CD8-positive, alpha-beta memory T cell (primary cell): ENCODE data around the gene FNDC5. TPM values are rescaled to one million over a fixed set of nuclear protein-coding genes. Genes with fewer than 3 reads are reported as not detected.
A peak's percentile ranks its signal among the peaks of the same experiment; 100 is the strongest.

Source experiments
- CTCF ChIA-PET: fragments of 350-600 bp; sonication (Branson Sonifier 250); formaldehyde crosslinking; loops from one replicate; lab custom pipeline; 2021; ENCODE audit warnings: antibody characterized with exemption; lab: Charles Lee
- POLR2A ChIA-PET: fragments of 350-600 bp; sonication (Branson Sonifier 250); formaldehyde crosslinking; loops from one replicate; lab custom pipeline; 2021; ENCODE audit warnings: antibody characterized with exemption; lab: Charles Lee
- DNase-seq, 5 donors: peaks; one replicate each; pipeline versions ENCODE4 v3.0.0 to v3.0.0-alpha.2; 2020 to 2022; ENCODE audit warnings: mixed read lengths in 1 of 5
- H3K27ac ChIP-seq: one replicate; pipeline ENCODE4 v1.7.0; 2013; ENCODE audit warnings: low read depth, mild to moderate bottlenecking, low read length, moderate library complexity
- H3K27me3 ChIP-seq: 2 replicates; pipeline ENCODE4 v1.7.0; 2013; ENCODE audit warnings: low read length, mild to moderate bottlenecking; ENCODE audit not compliant: insufficient read depth, poor library complexity, severe bottlenecking
- H3K36me3 ChIP-seq: 2 replicates; pipeline ENCODE4 v1.7.0; 2013; ENCODE audit warnings: mild to moderate bottlenecking, low read length, moderate library complexity; ENCODE audit not compliant: insufficient read depth
- H3K4me1 ChIP-seq: 2 replicates; pipeline ENCODE4 v1.7.0; 2013; ENCODE audit warnings: mild to moderate bottlenecking, low read length, moderate library complexity; ENCODE audit not compliant: insufficient read depth
- H3K4me3 ChIP-seq: 2 replicates; pipeline ENCODE4 v1.7.0; 2013; ENCODE audit warnings: mild to moderate bottlenecking, low read length
- H3K9me3 ChIP-seq: 2 replicates; pipeline ENCODE4 v1.7.0; 2013; ENCODE audit warnings: mild to moderate bottlenecking, low read length
- H3K27ac Mint-ChIP-seq, 8 donors: one replicate each; pipeline ENCODE4 v1.8.0; 2020 to 2021; ENCODE audit warnings: mixed read lengths in 8 of 8, mild to moderate bottlenecking in 6 of 8, inconsistent platforms in 3 of 8, moderate library complexity in 3 of 8
- H3K27me3 Mint-ChIP-seq, 2 donors: one replicate each; pipeline ENCODE4 v1.8.0; 2020 to 2021; ENCODE audit warnings: mixed read lengths in 2 of 2, mild to moderate bottlenecking in 1 of 2, moderate library complexity in 1 of 2
- H3K36me3 Mint-ChIP-seq, 3 donors: one replicate each; pipeline ENCODE4 v1.8.0; 2020 to 2021; ENCODE audit warnings: mixed read lengths in 3 of 3, inconsistent platforms in 1 of 3, mild to moderate bottlenecking in 1 of 3
- H3K4me1 Mint-ChIP-seq, 3 donors: one replicate each; pipeline ENCODE4 v1.8.0; 2020 to 2021; ENCODE audit warnings: mixed read lengths in 3 of 3, inconsistent platforms in 1 of 3, mild to moderate bottlenecking in 1 of 3
- H3K4me3 Mint-ChIP-seq, 7 donors: one replicate each; pipeline ENCODE4 v1.8.0; 2020 to 2021; ENCODE audit warnings: mixed read lengths in 7 of 7, mild to moderate bottlenecking in 6 of 7, moderate library complexity in 4 of 7, inconsistent platforms in 2 of 7
- H3K9me3 Mint-ChIP-seq, 5 donors: one replicate each; pipeline ENCODE4 v1.8.0; 2020 to 2022; ENCODE audit warnings: mixed read lengths in 5 of 5, mild to moderate bottlenecking in 3 of 5, moderate library complexity in 2 of 5, inconsistent platforms in 1 of 5
- polyA plus RNA-seq: library from polyadenylated mRNA; unstranded; fragments of 300-500 nt; fragmentation: Illumina TruSeq; gene quantifications from one replicate; pipeline ENCODE4 v1.2.3, GENCODE V29; 2021
- total RNA-seq, 2 experiments: library from RNA; stranded (reverse); gene quantifications; one replicate each; pipeline ENCODE4 v1.2.3, GENCODE V29; 2021

Gene FNDC5
- total and polyA plus RNA-seq, 3 experiments from 2014 or later = 0.77 TPM; not detected in 2

DNA sequence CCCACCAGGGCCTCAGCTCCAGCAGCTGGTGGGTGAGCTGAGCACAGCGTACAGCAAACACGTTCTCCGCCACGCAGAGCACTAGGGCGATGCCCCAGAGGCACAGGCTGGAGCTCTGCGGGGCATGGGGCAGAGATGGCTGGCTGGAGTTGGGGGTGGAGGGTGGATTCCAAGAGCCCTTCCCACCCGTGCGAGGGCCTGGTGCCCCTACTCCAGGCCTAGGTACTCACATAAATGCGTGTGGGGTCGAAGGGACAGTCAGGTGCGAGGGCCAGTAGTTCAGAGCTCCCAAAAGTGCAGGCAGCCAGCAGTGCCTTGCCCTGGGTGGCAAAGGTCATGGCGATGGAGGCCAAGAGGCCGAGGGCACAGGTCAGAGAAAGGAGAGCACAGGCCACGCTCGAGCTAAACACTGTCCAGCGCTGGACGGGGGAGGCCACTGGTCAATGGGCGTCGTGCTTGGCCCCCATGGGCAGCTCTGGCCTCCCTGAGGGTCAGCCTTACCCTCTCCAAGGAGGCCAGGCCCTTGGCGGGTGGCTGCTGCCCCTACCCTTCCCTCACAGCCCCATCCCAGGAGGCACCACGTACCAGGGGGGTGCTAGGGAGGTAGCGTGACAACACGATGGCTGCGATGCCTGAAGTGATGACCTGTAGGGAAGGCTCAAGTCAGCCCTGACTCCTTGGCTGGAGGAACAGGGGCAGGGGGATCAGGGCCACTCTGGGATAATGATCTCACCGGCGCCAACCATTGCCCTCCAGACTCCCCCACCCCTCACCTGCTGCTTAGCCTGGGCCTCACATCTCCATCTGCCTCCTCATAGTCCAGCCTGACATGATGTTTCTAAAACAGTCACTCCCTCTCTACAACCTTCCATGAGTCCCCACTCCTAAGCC lies 24.9 kb upstream of the FNDC5 start:
- CTCF ChIA-PET = interaction anchor here (1.3 kb wide), 1 partner anchor 10 kb away, joined by 3 read pairs; no protein-coding TSS in a partner anchor
- Histone ChIP-seq H3K4me3 (no peak overlapping the region), H3K9me3 (no peaks in the 10 kb centered on the region), H3K4me1 (peaks cover 3% of the 10 kb centered on the region), H3K36me3 (no peaks in the 10 kb centered on the region), H3K27me3 (peaks cover 46% of the 10 kb centered on the region), H3K27ac (no peak overlapping the region)
- Mint-ChIP-seq H3K27ac (no peak overlapping the region), H3K4me3 (no peak overlapping the region), H3K4me1 (peaks cover 8 to 14% (median 11%) of the 10 kb centered on the region in 3 donors), H3K36me3 (no peaks in the 10 kb centered on the region), H3K27me3 (peaks cover 41 to 72% of the 10 kb centered on the region in 2 donors), H3K9me3 (peaks cover 0 to 2% (median 0%) of the 10 kb centered on the region in 5 donors)
- POLR2A ChIA-PET = no interaction called here
- no peak for DNase-seq

GRCh38 chr1:32894681-32895080 lies 24.0 kb upstream of the FNDC5 start:
- ChIA-PET POLR2A (no interaction called here), CTCF (interaction anchor here (1.3 kb wide), 1 partner anchor 9 kb away, joined by 3 read pairs; no protein-coding TSS in a partner anchor)
- Histone ChIP-seq H3K27me3 (peaks cover 45% of the 10 kb centered on the region), H3K4me1 (no peaks in the 10 kb centered on the region), H3K9me3 (no peaks in the 10 kb centered on the region), H3K4me3 (no peak overlapping the region), H3K27ac (no peak overlapping the region), H3K36me3 (no peaks in the 10 kb centered on the region)
- H3K27ac Mint-ChIP-seq = no peak overlapping the region
- H3K4me1 Mint-ChIP-seq = peaks cover 8 to 12% (median 9%) of the 10 kb centered on the region in 3 donors
- DNase-seq = no peak
- peaks cover 44 to 72% of the 10 kb centered on the region in 2 donors for H3K27me3 Mint-ChIP-seq
- H3K9me3 Mint-ChIP-seq = peaks cover 0 to 2% (median 0%) of the 10 kb centered on the region in 5 donors
- H3K36me3 Mint-ChIP-seq = peaks cover 0 to 7% (median 0%) of the 10 kb centered on the region in 3 donors
- no peak overlapping the region for H3K4me3 Mint-ChIP-seq

- Mint-ChIP-seq H3K27me3 (peaks cover 47 to 72% of the 10 kb centered on the region in 2 donors), H3K4me3 (peak overlapping the region in 5 of 7 donors; percentile 24 to 64 (median 47)), H3K36me3 (peaks cover 0 to 10% (median 0%) of the 10 kb centered on the region in 3 donors), H3K9me3 (peaks cover 0 to 2% (median 0%) of the 10 kb centered on the region in 5 donors), H3K27ac (no peak overlapping the region), H3K4me1 (peaks cover 8 to 12% (median 9%) of the 10 kb centered on the region in 3 donors)
- H3K36me3 ChIP-seq = no peaks in the 10 kb centered on the region
- POLR2A ChIA-PET = no interaction called here
- CTCF ChIA-PET = no interaction called here
- no peak overlapping the region for H3K4me3 ChIP-seq
- H3K27me3 ChIP-seq = peaks cover 43% of the 10 kb centered on the region
- no peak for DNase-seq
- no peak overlapping the region for H3K27ac ChIP-seq
- no peaks in the 10 kb centered on the region for H3K4me1 ChIP-seq
- no peaks in the 10 kb centered on the region for H3K9me3 ChIP-seq
Observed at GRCh38 chr1:32894019-32894600, 23.4 kb upstream of the FNDC5 start.

DNA sequence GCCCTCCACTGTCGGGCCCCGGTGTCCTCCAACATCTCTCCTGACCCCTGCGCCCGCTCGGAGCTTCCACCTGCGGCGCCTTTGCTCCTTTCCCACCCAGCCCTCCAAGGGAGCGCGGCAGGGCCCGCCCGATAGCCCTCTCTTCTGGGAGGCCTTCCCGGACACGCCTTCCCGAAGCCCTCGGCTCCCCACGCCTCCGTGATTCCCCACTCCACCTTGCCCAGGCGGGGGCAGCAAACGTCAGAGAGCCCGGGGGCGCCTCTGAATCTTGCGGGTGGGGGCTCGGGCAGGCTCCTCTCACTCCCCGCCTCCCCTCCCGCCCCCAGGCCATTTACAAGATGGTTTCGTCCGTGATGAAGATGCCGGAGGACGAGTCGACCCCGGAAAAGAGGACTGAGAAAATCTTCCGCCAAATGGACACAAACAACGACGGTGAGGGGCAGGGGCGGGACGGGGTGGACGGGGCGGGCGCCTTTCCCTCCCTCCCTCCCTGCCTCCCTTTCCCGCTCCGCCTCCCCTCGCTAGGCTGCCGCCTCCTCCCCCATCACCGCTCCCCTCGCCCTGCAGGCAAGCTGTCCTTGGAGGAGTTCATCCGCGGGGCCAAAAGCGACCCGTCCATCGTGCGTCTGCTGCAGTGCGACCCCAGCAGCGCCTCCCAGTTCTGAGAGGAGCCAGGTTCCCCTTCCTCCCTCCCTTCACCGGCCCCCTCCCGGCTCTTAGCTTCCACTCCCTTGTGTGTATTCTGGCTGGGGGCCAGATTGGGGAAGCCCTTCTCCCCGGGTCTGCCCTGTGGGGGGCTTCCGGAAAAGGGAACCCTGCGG lies 22.7 kb upstream of the FNDC5 start:
- no peaks in the 10 kb centered on the region for H3K4me1 ChIP-seq
- DNase-seq = no peak
- ChIA-PET CTCF (interaction anchor here (0.8 to 1.5 kb wide), 3 partner anchors 11 to 181 kb away, joined by 3 to 9 read pairs (median 3); no protein-coding TSS in a partner anchor), POLR2A (no interaction called here)
- Mint-ChIP-seq H3K27me3 (peaks cover 42 to 72% of the 10 kb centered on the region in 2 donors), H3K4me3 (peak overlapping the region in 6 of 7 donors; percentile 47 to 76 (median 62)), H3K4me1 (peaks cover 8 to 12% (median 9%) of the 10 kb centered on the region in 3 donors), H3K27ac (no peak overlapping the region), H3K36me3 (peaks cover 0 to 10% (median 0%) of the 10 kb centered on the region in 3 donors), H3K9me3 (no peaks in the 10 kb centered on the region)
- no peaks in the 10 kb centered on the region for H3K9me3 ChIP-seq
- H3K36me3 ChIP-seq = no peaks in the 10 kb centered on the region
- peaks cover 41% of the 10 kb centered on the region for H3K27me3 ChIP-seq
- H3K4me3 ChIP-seq = no peak overlapping the region
- H3K27ac ChIP-seq = no peak overlapping the region

- Mint-ChIP-seq H3K27me3 (peaks cover 45 to 76% of the 10 kb centered on the region in 2 donors), H3K9me3 (peaks cover 0 to under 1% (median 0%) of the 10 kb centered on the region in 5 donors), H3K4me1 (peaks cover 9 to 12% (median 10%) of the 10 kb centered on the region in 3 donors), H3K36me3 (peaks cover 0 to 16% (median 0%) of the 10 kb centered on the region in 3 donors), H3K4me3 (peak overlapping the region; percentile 54 to 80 (median 67)), H3K27ac (peak overlapping the region in 3 of 8 donors; percentile 4 to 70 (median 6))
- H3K36me3 ChIP-seq = no peaks in the 10 kb centered on the region
- ChIA-PET CTCF (interaction anchor here (0.8 to 1.5 kb wide), 5 partner anchors 11 to 180 kb away, joined by 3 to 9 read pairs (median 3); no protein-coding TSS in a partner anchor), POLR2A (interaction anchor here (0.5 kb wide), 1 partner anchor 290 kb away, joined by 5 read pairs; no protein-coding TSS in a partner anchor)
- no peaks in the 10 kb centered on the region for H3K4me1 ChIP-seq
- no peaks in the 10 kb centered on the region for H3K9me3 ChIP-seq
- H3K27me3 ChIP-seq = peaks cover 46% of the 10 kb centered on the region
- no peak overlapping the region for H3K4me3 ChIP-seq
- no peak overlapping the region for H3K27ac ChIP-seq
- DNase-seq = peak in 2 of 5 donors; percentile 20 to 32
Observed at GRCh38 chr1:32892368-32893197, 21.9 kb upstream of the FNDC5 start.

GRCh38 chr1:32891630-32892029 lies 20.9 kb upstream of the FNDC5 start:
- peaks cover 9 to 12% (median 11%) of the 10 kb centered on the region in 3 donors for H3K4me1 Mint-ChIP-seq
- H3K9me3 ChIP-seq = no peaks in the 10 kb centered on the region
- H3K4me3 ChIP-seq = no peak overlapping the region
- H3K27me3 ChIP-seq = peaks cover 54% of the 10 kb centered on the region
- DNase-seq = no peak
- no peaks in the 10 kb centered on the region for H3K4me1 ChIP-seq
- peaks cover 0 to 16% (median 0%) of the 10 kb centered on the region in 3 donors for H3K36me3 Mint-ChIP-seq
- peaks cover 46 to 79% of the 10 kb centered on the region in 2 donors for H3K27me3 Mint-ChIP-seq
- H3K27ac Mint-ChIP-seq = no peak overlapping the region
- H3K36me3 ChIP-seq = no peaks in the 10 kb centered on the region
- CTCF ChIA-PET = interaction anchor here (1.3 to 1.5 kb wide), 2 partner anchors 10 to 179 kb away, joined by 3 to 9 read pairs; no protein-coding TSS in a partner anchor
- POLR2A ChIA-PET = no interaction called here
- no peak overlapping the region for H3K27ac ChIP-seq
- peak overlapping the region in 3 of 7 donors; percentile 5 to 74 (median 56) for H3K4me3 Mint-ChIP-seq
- peaks cover 0 to 2% (median 0%) of the 10 kb centered on the region in 5 donors for H3K9me3 Mint-ChIP-seq
